Gastrocnemius medialis (tissue), 4 donors: Measurements from ENCODE around the gene NRDC.

Source experiments
- POLR2A ChIP-seq, 2 donors: fragments of 450-650 bp; IDR thresholded peaks; one replicate each; pipeline ENCODE4 v1.6.1; 2017; ENCODE audit warnings: antibody characterized with exemption in 2 of 2, mild to moderate bottlenecking in 2 of 2, moderate library complexity in 2 of 2
- TF ChIP-seq, protein P1 (sequence below), 5 experiments: fragments of 450-650 bp in 3 of 5; fragments of 200-600 bp in 2 of 5; sonication (generic) in 2 of 5; IDR thresholded peaks in 4 of 5; conservative IDR thresholded peaks in 1 of 5; 1 replicate in 4 of 5; 2 replicates in 1 of 5; pipeline ENCODE4 v1.5.1; 2016 to 2019; ENCODE audit warnings: antibody characterized with exemption in 5 of 5, mild to moderate bottlenecking in 3 of 5, moderate library complexity in 3 of 5

DNA sequence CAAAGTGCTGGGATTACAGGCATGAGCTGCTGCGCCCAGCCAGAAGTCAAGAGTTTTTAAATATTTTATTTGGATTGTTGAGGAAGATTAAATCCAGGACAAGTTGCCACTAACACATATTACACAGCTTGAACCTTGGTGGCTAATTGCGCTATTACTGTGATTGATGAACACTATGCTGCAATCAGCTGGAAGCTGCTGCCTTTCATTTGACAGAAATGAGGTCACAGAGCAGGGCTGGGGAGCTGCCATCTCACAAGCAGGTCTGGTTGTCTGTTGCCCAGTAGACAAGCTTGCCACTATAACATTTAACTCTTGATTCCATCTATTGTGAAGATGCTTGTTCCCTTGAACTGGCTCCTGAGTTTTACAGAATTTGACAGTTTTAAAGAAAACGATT lies 37.4 kb upstream of the NRDC start:
- TF ChIP-seq, protein P1, sequence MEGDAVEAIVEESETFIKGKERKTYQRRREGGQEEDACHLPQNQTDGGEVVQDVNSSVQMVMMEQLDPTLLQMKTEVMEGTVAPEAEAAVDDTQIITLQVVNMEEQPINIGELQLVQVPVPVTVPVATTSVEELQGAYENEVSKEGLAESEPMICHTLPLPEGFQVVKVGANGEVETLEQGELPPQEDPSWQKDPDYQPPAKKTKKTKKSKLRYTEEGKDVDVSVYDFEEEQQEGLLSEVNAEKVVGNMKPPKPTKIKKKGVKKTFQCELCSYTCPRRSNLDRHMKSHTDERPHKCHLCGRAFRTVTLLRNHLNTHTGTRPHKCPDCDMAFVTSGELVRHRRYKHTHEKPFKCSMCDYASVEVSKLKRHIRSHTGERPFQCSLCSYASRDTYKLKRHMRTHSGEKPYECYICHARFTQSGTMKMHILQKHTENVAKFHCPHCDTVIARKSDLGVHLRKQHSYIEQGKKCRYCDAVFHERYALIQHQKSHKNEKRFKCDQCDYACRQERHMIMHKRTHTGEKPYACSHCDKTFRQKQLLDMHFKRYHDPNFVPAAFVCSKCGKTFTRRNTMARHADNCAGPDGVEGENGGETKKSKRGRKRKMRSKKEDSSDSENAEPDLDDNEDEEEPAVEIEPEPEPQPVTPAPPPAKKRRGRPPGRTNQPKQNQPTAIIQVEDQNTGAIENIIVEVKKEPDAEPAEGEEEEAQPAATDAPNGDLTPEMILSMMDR (IDR thresholded peaks at IDR 0.05 in 4 of 5, conservative IDR thresholded peaks at IDR 0.05 in 1 of 5), result no peak
- no peak for TF ChIP-seq POLR2A (IDR thresholded peaks at IDR 0.05)
